Hepatocyte (in vitro differentiated cells): ENCODE results near the gene MYH13. TPM values are rescaled to one million over a fixed set of nuclear protein-coding genes. Genes with fewer than 3 reads are reported as not detected.
"Not testable (repeated sequence)": the region's sequence is repeated elsewhere in the genome, so short reads cannot be mapped to it uniquely, and the experiment has no call there.

ENCODE experiments used
- DNase-seq: peaks from one replicate; pipeline ENCODE4 v3.0.0-alpha.2; 2016; ENCODE audit warnings: low spot score
- H2AFZ ChIP-seq: fragments of 200-600 bp; sonication (generic); 2 replicates; pipeline ENCODE4 v1.6.0; 2016; ENCODE audit warnings: antibody characterized with exemption, mild to moderate bottlenecking
- H3K27ac ChIP-seq: fragments of 200-600 bp; sonication (generic); 2 replicates; pipeline ENCODE4 v1.5.1; 2016; ENCODE audit warnings: mild to moderate bottlenecking
- H3K27me3 ChIP-seq: fragments of 200-600 bp; sonication (generic); 2 replicates; pipeline ENCODE4 v1.6.1; 2016
- H3K36me3 ChIP-seq: fragments of 200-600 bp; sonication (generic); replicated peaks from 2 replicates; pipeline ENCODE4 v1.5.1; 2016; ENCODE audit warnings: low read depth; ENCODE audit not compliant: insufficient read depth
- H3K4me1 ChIP-seq: fragments of 200-600 bp; sonication (generic); 2 replicates; pipeline ENCODE4 v1.5.1; 2016; ENCODE audit warnings: mild to moderate bottlenecking, moderate library complexity; ENCODE audit not compliant: insufficient read depth
- H3K4me2 ChIP-seq: fragments of 200-600 bp; sonication (generic); 2 replicates; pipeline ENCODE4 v1.6.0; 2016
- H3K4me3 ChIP-seq: fragments of 200-600 bp; sonication (generic); 2 replicates; pipeline ENCODE4 v1.5.1; 2016; ENCODE audit warnings: mild to moderate bottlenecking
- H3K79me2 ChIP-seq: fragments of 200-600 bp; sonication (generic); 2 replicates; pipeline ENCODE4 v1.6.0; 2017; ENCODE audit warnings: mild to moderate bottlenecking
- H3K9me2 ChIP-seq: fragments of 200-600 bp; sonication (generic); replicated peaks from 2 replicates; pipeline ENCODE4 v1.6.0; 2017; ENCODE audit warnings: mild to moderate bottlenecking; ENCODE audit not compliant: insufficient read depth
- H3K9me3 ChIP-seq: fragments of 200-600 bp; sonication (generic); 2 replicates; pipeline ENCODE4 v1.5.1; 2016; ENCODE audit warnings: low read depth, mild to moderate bottlenecking
- H4K20me1 ChIP-seq: fragments of 200-600 bp; sonication (generic); 2 replicates; pipeline ENCODE4 v1.6.0; 2016; ENCODE audit warnings: mild to moderate bottlenecking; ENCODE audit not compliant: insufficient read depth, poor library complexity, severe bottlenecking
- CTCF ChIP-seq: fragments of 200-600 bp; sonication (generic); IDR thresholded peaks from 2 replicates; pipeline ENCODE4 v1.5.1; 2016; ENCODE audit warnings: antibody characterized with exemption, mild to moderate bottlenecking; ENCODE audit not compliant: poor library complexity
- EZH2 ChIP-seq: fragments of 200-600 bp; sonication (generic); IDR thresholded peaks from 2 replicates; pipeline ENCODE4 v1.6.1; 2016; ENCODE audit warnings: antibody characterized with exemption, mild to moderate bottlenecking, borderline replicate concordance
- EZH2phosphoT487 ChIP-seq: fragments of 200-600 bp; sonication (generic); IDR thresholded peaks from one replicate; pipeline ENCODE4 v1.6.1; 2018; ENCODE audit warnings: antibody characterized with exemption, mild to moderate bottlenecking, low read depth, moderate library complexity; ENCODE audit not compliant: unreplicated experiment, severe bottlenecking
- WGBS: methylation state at CpG from one replicate; pipeline ENCODE4 v1.1.6; 2016; ENCODE audit warnings: low lambda C conversion rate; ENCODE audit errors: missing lambda C conversion rate; 5-methylcytosine and 5-hydroxymethylcytosine counted together
- polyA plus RNA-seq: library from polyadenylated mRNA; unstranded; fragments of >200 nt; fragmentation: Nextera tagmentation; extraction: Ambion mirVana; gene quantifications from 2 replicates; pipeline ENCODE4 v1.2.1, GENCODE V29; 2016
- total RNA-seq: library from RNA; depleted of rRNA; stranded (reverse); fragments of >200 nt; gene quantifications from 2 replicates; pipeline ENCODE4 v1.2.3, GENCODE V29; 2014

Gene MYH13
- total and polyA plus RNA-seq, 2 experiments from 2014 or later: 0.03 TPM; not detected in 1

DNA sequence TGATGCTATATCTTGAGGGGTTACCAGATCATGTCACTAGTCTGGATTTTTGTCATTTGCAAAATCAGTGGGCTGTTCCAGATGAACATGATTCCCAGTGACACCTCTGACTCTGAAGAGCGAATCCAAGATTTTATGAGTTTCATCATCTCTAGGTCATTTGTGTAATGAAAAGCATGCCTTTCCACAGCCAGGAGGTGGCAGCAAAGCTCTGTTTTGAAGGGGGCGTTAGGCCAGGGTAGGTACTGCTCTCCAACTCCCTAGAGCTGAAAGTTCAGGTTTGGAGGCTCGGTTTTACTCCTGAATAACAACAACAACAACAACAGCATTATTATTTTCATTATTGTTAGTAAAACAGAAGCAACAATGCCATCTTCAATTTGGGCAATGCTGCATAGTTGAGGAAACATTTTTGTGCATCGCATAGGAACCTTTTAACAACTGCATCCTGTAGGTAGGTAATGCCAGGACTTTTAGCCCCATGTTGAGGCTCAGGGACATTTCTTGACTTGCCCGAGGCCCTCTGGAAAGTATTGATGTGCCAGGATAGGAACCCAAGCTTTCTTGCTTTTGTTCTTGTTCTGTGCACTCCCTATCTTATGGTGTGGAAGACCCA, 77.0 kb downstream of the MYH13 start:
- H3K27me3 ChIP-seq: no peaks in the 10 kb centered on the region
- WGBS: 44% methylated on average over 5 of the region's 5 CpGs
- no peak for TF ChIP-seq EZH2phosphoT487
- TF ChIP-seq CTCF: peak; percentile 72
- no peaks in the 10 kb centered on the region for H3K9me2 ChIP-seq
- H3K79me2 ChIP-seq: no peaks in the 10 kb centered on the region
- no peak overlapping the region for H2AFZ ChIP-seq
- no peaks in the 10 kb centered on the region for H3K9me3 ChIP-seq
- no peaks in the 10 kb centered on the region for H3K36me3 ChIP-seq
- H4K20me1 ChIP-seq: no peaks in the 10 kb centered on the region
- peak; percentile 82 for DNase-seq
- H3K4me3 ChIP-seq: no peak overlapping the region
- peaks cover 4% of the 10 kb centered on the region for H3K4me1 ChIP-seq
- H3K27ac ChIP-seq: no peak overlapping the region
- H3K4me2 ChIP-seq: no peak overlapping the region

DNA sequence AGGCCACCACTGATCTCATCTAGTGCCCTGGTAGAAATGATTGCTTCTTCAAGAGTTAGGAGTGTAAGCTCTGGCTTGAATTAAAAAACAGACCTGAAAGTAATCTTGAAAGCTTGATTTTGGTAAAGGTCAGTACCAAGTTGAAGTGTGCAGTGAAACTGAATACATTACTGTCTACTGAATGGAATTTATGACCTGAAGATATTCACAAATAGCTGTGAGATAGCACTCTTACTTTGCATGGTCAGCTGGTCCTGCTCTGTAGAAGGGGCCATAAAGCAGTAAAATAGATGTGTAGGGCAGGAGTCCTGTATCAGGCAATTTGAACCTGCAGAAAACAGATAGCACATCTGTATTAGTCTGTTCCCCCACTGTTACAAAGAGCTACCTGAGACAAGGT, 78.6 kb downstream of the MYH13 start:
- H3K9me3 ChIP-seq: no peaks in the 10 kb centered on the region
- no peaks in the 10 kb centered on the region for H3K9me2 ChIP-seq
- no peaks in the 10 kb centered on the region for H4K20me1 ChIP-seq
- no peaks in the 10 kb centered on the region for H3K36me3 ChIP-seq
- H3K27ac ChIP-seq: peak overlapping the region; percentile 76
- peak; percentile 46 for DNase-seq
- no peak overlapping the region for H2AFZ ChIP-seq
- no peak for TF ChIP-seq EZH2phosphoT487
- TF ChIP-seq EZH2: no peak
- TF ChIP-seq CTCF: no peak
- peaks cover 4% of the 10 kb centered on the region for H3K4me1 ChIP-seq
- H3K27me3 ChIP-seq: no peaks in the 10 kb centered on the region
- H3K79me2 ChIP-seq: no peaks in the 10 kb centered on the region
- H3K4me2 ChIP-seq: no peak overlapping the region
- no peak overlapping the region for H3K4me3 ChIP-seq

DNA sequence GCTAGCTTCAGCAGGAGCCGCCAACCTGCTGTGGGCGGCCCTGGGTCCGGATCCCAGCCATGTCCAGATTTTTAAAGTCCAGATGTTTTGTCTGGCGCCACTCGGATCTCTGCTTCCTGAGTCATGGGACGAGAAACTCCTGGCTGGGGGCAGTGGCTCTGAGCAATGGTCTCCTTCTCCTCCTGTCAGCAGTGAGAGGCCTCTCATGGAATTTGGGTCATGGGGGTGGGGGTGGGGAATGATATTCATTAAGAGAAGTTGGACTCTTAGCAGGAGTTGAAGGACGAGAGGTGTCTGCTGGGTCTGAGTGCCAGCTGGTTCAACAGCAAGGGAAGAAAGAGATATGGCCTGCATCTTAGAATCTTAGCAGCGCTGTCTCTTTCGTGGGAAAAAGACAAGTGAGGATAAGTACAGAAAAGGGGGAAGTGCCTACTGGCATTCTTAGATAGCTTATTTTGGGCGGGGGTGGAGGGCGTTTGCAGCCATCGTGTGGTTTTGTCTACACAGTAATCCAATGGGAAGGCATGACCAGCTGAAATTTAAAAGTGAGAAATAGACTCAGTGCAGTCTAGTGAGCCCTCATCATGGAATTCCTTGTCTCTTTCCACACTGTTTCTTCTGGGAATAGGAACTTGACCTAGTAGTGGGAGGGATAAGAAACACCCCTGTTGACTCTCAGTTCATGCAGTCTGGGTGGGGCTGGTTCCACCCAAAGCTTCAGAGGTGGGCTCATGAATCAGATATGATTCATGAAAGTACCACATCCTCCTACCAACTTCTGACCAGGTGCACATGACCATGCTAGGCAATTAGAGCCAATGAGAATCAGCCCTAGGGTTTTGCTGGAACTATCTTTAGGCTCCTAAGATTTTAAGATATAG, 80.5 kb downstream of the MYH13 start:
- Histone ChIP-seq H4K20me1 (no peaks in the 10 kb centered on the region), H3K36me3 (no peaks in the 10 kb centered on the region), H3K9me3 (no peaks in the 10 kb centered on the region), H2AFZ (no peak overlapping the region), H3K4me2 (peak overlapping the region; percentile 19), H3K4me3 (no peak overlapping the region), H3K27ac (peak overlapping the region; percentile 74), H3K4me1 (peaks cover 4% of the 10 kb centered on the region), H3K27me3 (no peaks in the 10 kb centered on the region), H3K79me2 (no peaks in the 10 kb centered on the region), H3K9me2 (no peaks in the 10 kb centered on the region)
- DNase-seq: peak; percentile 66
- TF ChIP-seq EZH2phosphoT487 (no peak), EZH2 (no peak), CTCF (no peak)
- WGBS: 71% methylated on average over 12 of the region's 12 CpGs

GRCh38 chr17:10291576-10291975, 81.2 kb downstream of the MYH13 start:
- H3K9me2 ChIP-seq, H3K4me1 ChIP-seq, H3K79me2 ChIP-seq, H3K9me3 ChIP-seq, H3K4me3 ChIP-seq, H4K20me1 ChIP-seq, H3K27me3 ChIP-seq, H3K36me3 ChIP-seq, H2AFZ ChIP-seq, DNase-seq: not testable (repeated sequence)
- Histone ChIP-seq H3K4me2 (peak overlapping the region; percentile 19), H3K27ac (peak overlapping the region; percentile 74)
- WGBS: 81% methylated on average over 12 of the region's 12 CpGs
